K562 (cell line): Measurements from ENCODE around the gene NUDT21. TPM values are rescaled to one million over a fixed set of nuclear protein-coding genes. Genes with fewer than 3 reads are reported as not detected.

Source experiments
- BACH1 ChIP-seq: fragments of 200-800 bp; sonication (Bioruptor generic); IDR thresholded peaks from 2 replicates; pipeline ENCODE4 v1.6.1; 2016; ENCODE audit warnings: missing genetic modification characterization, missing compliant biosample characterization
- CHD4 ChIP-seq: fragments of 200-600 bp; sonication (generic); IDR thresholded peaks from 3 replicates; pipeline ENCODE4 v1.6.1; 2012; ENCODE audit warnings: low read depth, mild to moderate bottlenecking, mixed read lengths, low read length, inconsistent platforms; ENCODE audit not compliant: insufficient read depth, insufficient replicate concordance, poor library complexity, severe bottlenecking
- GATA2 ChIP-seq: sonication (generic); formaldehyde crosslinking; IDR thresholded peaks from 2 replicates; pipeline ENCODE4 v1.4.0; 2020; ENCODE audit warnings: mild to moderate bottlenecking, missing genetic modification reagents
- MEIS2 ChIP-seq: fragments of 450-650 bp; IDR thresholded peaks from 2 replicates; pipeline ENCODE4 v1.6.1; 2014; ENCODE audit warnings: mild to moderate bottlenecking; ENCODE audit not compliant: partially characterized antibody
- MXI1 ChIP-seq: IDR thresholded peaks from 2 replicates; pipeline ENCODE4 v1.6.1; 2011; ENCODE audit warnings: low read depth, mild to moderate bottlenecking, improper control_type of control experiment, low read length
- NFE2L1 ChIP-seq: fragments of 450-650 bp; IDR thresholded peaks from 2 replicates; pipeline ENCODE4 v1.6.1; 2016; ENCODE audit warnings: missing genetic modification characterization, low read depth, mild to moderate bottlenecking, missing compliant biosample characterization, moderate library complexity, borderline replicate concordance
- REST ChIP-seq, 2 experiments: fragments of 450-650 bp; formaldehyde crosslinking in 1 of 2; IDR thresholded peaks; 2 replicates each; pipeline versions ENCODE4 v1.4.0 to v1.6.1; 2014 to 2020; ENCODE audit warnings: mild to moderate bottlenecking in 2 of 2, borderline replicate concordance in 1 of 2, low read depth in 1 of 2
- RFX1 ChIP-seq: fragments of 450-650 bp; IDR thresholded peaks from 2 replicates; pipeline ENCODE4 v1.6.1; 2016; ENCODE audit warnings: mild to moderate bottlenecking, moderate library complexity
- SIN3A ChIP-seq, 2 experiments: fragments of 150-350 bp in 1 of 2; IDR thresholded peaks; 2 replicates each; pipeline ENCODE4 v1.6.1; 2011 to 2016; ENCODE audit warnings: borderline replicate concordance in 2 of 2, low read depth in 2 of 2, low read length in 2 of 2, mild to moderate bottlenecking in 2 of 2, moderate library complexity in 2 of 2; ENCODE audit not compliant: control insufficient read depth in 1 of 2
- SNRNP70 ChIP-seq: fragments of 200-400 bp; formaldehyde crosslinking; optimal IDR thresholded peaks from 2 replicates; pipeline ENCODE3; 2017; ENCODE audit warnings: low read depth, low read length
- ZC3H8 ChIP-seq: fragments of 450-650 bp; IDR thresholded peaks from 2 replicates; pipeline ENCODE4 v1.6.1; 2017
- ZNF395 ChIP-seq: fragments of 200-800 bp; sonication (Bioruptor generic); IDR thresholded peaks from 2 replicates; pipeline ENCODE4 v1.6.1; 2017; ENCODE audit warnings: missing genetic modification characterization, missing compliant biosample characterization
- ZNF507 ChIP-seq: conservative IDR thresholded peaks from 2 replicates; pipeline ENCODE4 v1.6.1; 2017; ENCODE audit warnings: missing genetic modification characterization, missing compliant biosample characterization
- ZNF740 ChIP-seq, 3 experiments: fragments of 200-800 bp in 1 of 3; sonication (Bioruptor generic) in 1 of 3; sonication (generic) in 1 of 3; formaldehyde crosslinking in 1 of 3; IDR thresholded peaks; 2 replicates each; pipeline versions ENCODE4 v1.6.1 to v1.8.0; 2016 to 2022; ENCODE audit warnings: mild to moderate bottlenecking in 2 of 3, missing compliant biosample characterization in 2 of 3, missing genetic modification characterization in 2 of 3, missing genetic modification reagents in 1 of 3
- ZNF780A ChIP-seq: fragments of 250-450 bp; sonication (Bioruptor Pico); IDR thresholded peaks from 2 replicates; pipeline ENCODE4 v1.5.0; 2021; ENCODE audit warnings: mild to moderate bottlenecking
- polyA plus RNA-seq, 8 experiments: library from polyadenylated mRNA; depleted of rRNA in 4 of 8; stranded (reverse) in 5 of 8; unstranded in 3 of 8; fragments of >200 nt; fragmentation: Nextera tagmentation in 2 of 8; fragmentation: Illumina TruSeq in 1 of 8; extraction: Ambion mirVana in 2 of 8; extraction: Trizol in 1 of 8; gene quantifications; 2 replicates each; pipeline versions ENCODE4 v1.2.1 to v1.2.3, GENCODE V29; 2011 to 2014; ENCODE audit warnings: inconsistent platforms in 1 of 8, missing spikeins in 1 of 8
- total RNA-seq, 7 experiments: library from RNA; depleted of rRNA in 6 of 7; stranded (reverse); fragments of >200 nt in 6 of 7; fragmentation: Illumina TruSeq in 2 of 7; extraction: Trizol in 2 of 7; gene quantifications; 2 replicates each; pipeline versions ENCODE4 v1.2.1 to v1.2.3, GENCODE V29; 2011 to 2021; ENCODE audit warnings: low replicate concordance in 1 of 7

NUDT21 gene
- total and polyA plus RNA-seq, 9 of the 15 experiments (the other 6 are each of a cell fraction or from before 2014, with no cell fraction given) = 62.4 to 218 (median 121) TPM

GRCh38 chr16:56451753-56452689 lies 889 bp upstream of the NUDT21 start (continued):
- no peak for TF ChIP-seq REST (IDR thresholded peaks at IDR 0.05; ENCODE audit: borderline replicate concordance)
- TF ChIP-seq REST (CRISPR knock-in tag; IDR thresholded peaks at IDR 0.05; ENCODE audit: low read depth) = 0 out of 2 replicates have a peak, but pooled peaks have one; percentile 38
- TF ChIP-seq NFE2L1 (tag) = no peak
- peak; percentile 17; the same call in 1 of the 2 replicates for TF ChIP-seq RFX1
- TF ChIP-seq SIN3A (IDR thresholded peaks at IDR 0.05; ENCODE audit: borderline replicate concordance in 2 of 2, control insufficient read depth in 1 of 2, low read depth in 2 of 2, low read length in 2 of 2) = 0 out of 4 replicates have a peak, but pooled peaks of 1 of the 2 experiments have one; percentile 27
- no peak for TF ChIP-seq ZC3H8
- no peak for TF ChIP-seq GATA2 (CRISPR knock-in tag)
- no peak for TF ChIP-seq ZNF780A
- no peak for TF ChIP-seq ZNF507
- TF ChIP-seq BACH1 = no peak
- no peak for TF ChIP-seq ZNF740 (CRISPR knock-in tag; IDR thresholded peaks at IDR 0.05)
- no peak for TF ChIP-seq ZNF740 (tag; IDR thresholded peaks at IDR 0.05)
- TF ChIP-seq CHD4 = peak; percentile 83
- no peak for TF ChIP-seq SNRNP70
- TF ChIP-seq MEIS2 = no peak
- TF ChIP-seq MXI1 = no peak
- peak; percentile 58 for TF ChIP-seq ZNF395 (CRISPR knock-in tag)
